RWPE2 (cell line): ENCODE results near the gene PLB1.

Experiments
- ATAC-seq: fragments of 200-7000 bp; cut with Tn5 transposase; 3 replicates; pipeline ENCODE4 v1.9.1; 2021; ENCODE audit warnings: low read depth
- DNase-seq: peaks from one replicate; pipeline ENCODE4 v3.0.0-alpha.2; 2020; ENCODE audit warnings: low spot score
- H3K27ac ChIP-seq: fragments of 450-650 bp; 2 replicates; pipeline ENCODE4 v1.5.1; 2017; ENCODE audit warnings: mild to moderate bottlenecking; ENCODE audit not compliant: poor library complexity, severe bottlenecking
- H3K27me3 ChIP-seq: fragments of 250-450 bp; sonication (Bioruptor Pico); 2 replicates; pipeline ENCODE4 v1.5.1; 2021; ENCODE audit warnings: mild to moderate bottlenecking, moderate library complexity; ENCODE audit not compliant: insufficient read depth, poor library complexity, severe bottlenecking
- H3K36me3 ChIP-seq: fragments of 250-450 bp; sonication (Bioruptor Pico); 2 replicates; pipeline ENCODE4 v1.5.1; 2020; ENCODE audit warnings: low read depth, mild to moderate bottlenecking, moderate library complexity
- H3K4me1 ChIP-seq: fragments of 250-450 bp; sonication (Bioruptor Pico); 2 replicates; pipeline ENCODE4 v1.5.1; 2021; ENCODE audit warnings: mild to moderate bottlenecking, moderate library complexity; ENCODE audit not compliant: insufficient read depth, poor library complexity, severe bottlenecking
- H3K4me3 ChIP-seq: fragments of 250-450 bp; sonication (Bioruptor Pico); 2 replicates; pipeline ENCODE4 v1.5.1; 2021; ENCODE audit warnings: mild to moderate bottlenecking, moderate library complexity; ENCODE audit not compliant: severe bottlenecking
- H3K9me3 ChIP-seq: fragments of 250-450 bp; sonication (Bioruptor Pico); 2 replicates; pipeline ENCODE4 v1.5.1; 2021; ENCODE audit warnings: mild to moderate bottlenecking, moderate library complexity; ENCODE audit not compliant: severe bottlenecking
- CTCF ChIP-seq: fragments of 450-650 bp; IDR thresholded peaks from one replicate; pipeline ENCODE4 v1.5.1; 2017; ENCODE audit warnings: mild to moderate bottlenecking, moderate library complexity; ENCODE audit not compliant: poor library complexity, severe bottlenecking

The PLB1 gene

GRCh38 chr2:28480403-28481049 lies 15.3 kb upstream of the PLB1 start:
- no peaks in the 10 kb centered on the region for H3K9me3 ChIP-seq
- no peaks in the 10 kb centered on the region for H3K36me3 ChIP-seq
- no peak overlapping the region for H3K27ac ChIP-seq
- no peaks in the 10 kb centered on the region for H3K27me3 ChIP-seq
- no peaks in the 10 kb centered on the region for H3K4me1 ChIP-seq
- ATAC-seq (no peak), DNase-seq (no peak)
- no peak overlapping the region for H3K4me3 ChIP-seq
- TF ChIP-seq CTCF, result no peak

GRCh38 chr2:28481905-28482304 lies 14.0 kb upstream of the PLB1 start:
- TF ChIP-seq CTCF, result no peak
- H3K36me3 ChIP-seq, result no peaks in the 10 kb centered on the region
- H3K4me1 ChIP-seq, result no peaks in the 10 kb centered on the region

GRCh38 chr2:28484835-28485234 lies 11.0 kb upstream of the PLB1 start:
- H3K4me1 ChIP-seq, result no peaks in the 10 kb centered on the region
- no peak for TF ChIP-seq CTCF
- ATAC-seq (no peak), DNase-seq (no peak)
- H3K9me3 ChIP-seq, result no peaks in the 10 kb centered on the region
- no peak overlapping the region for H3K4me3 ChIP-seq
- no peaks in the 10 kb centered on the region for H3K36me3 ChIP-seq
- H3K27ac ChIP-seq, result no peak overlapping the region
- no peaks in the 10 kb centered on the region for H3K27me3 ChIP-seq

More at GRCh38 chr2:28481905-28482304, 14.0 kb upstream of the PLB1 start:
- Histone ChIP-seq H3K9me3 (no peaks in the 10 kb centered on the region), H3K4me3 (no peak overlapping the region), H3K27me3 (no peaks in the 10 kb centered on the region), H3K27ac (no peak overlapping the region)
- ATAC-seq (no peak), DNase-seq (no peak)

GRCh38 chr2:28486526-28486925 lies 9.3 kb upstream of the PLB1 start:
- no peak for TF ChIP-seq CTCF
- no peaks in the 10 kb centered on the region for H3K9me3 ChIP-seq
- ATAC-seq (no peak), DNase-seq (no peak)
- no peak overlapping the region for H3K27ac ChIP-seq
- no peaks in the 10 kb centered on the region for H3K27me3 ChIP-seq
- no peaks in the 10 kb centered on the region for H3K36me3 ChIP-seq
- H3K4me3 ChIP-seq, result no peak overlapping the region
- no peaks in the 10 kb centered on the region for H3K4me1 ChIP-seq

- no peak overlapping the region for H3K4me3 ChIP-seq
- no peaks in the 10 kb centered on the region for H3K27me3 ChIP-seq
- DNase-seq, result no peak
- no peak for ATAC-seq
- H3K27ac ChIP-seq, result no peak overlapping the region
- no peak for TF ChIP-seq CTCF
- no peaks in the 10 kb centered on the region for H3K36me3 ChIP-seq
- no peaks in the 10 kb centered on the region for H3K9me3 ChIP-seq
- no peaks in the 10 kb centered on the region for H3K4me1 ChIP-seq
Observed at GRCh38 chr2:28487258-28487657, 8.6 kb upstream of the PLB1 start.
